ENCODE measurements around the gene STT3B. TPM values are rescaled to one million over a fixed set of nuclear protein-coding genes. Genes with fewer than 3 reads are reported as not detected.
A peak's percentile ranks its signal among the peaks of the same experiment; 100 is the strongest.

The STT3B gene
- total RNA-seq: 100 to 1,000 TPM; 145 to 154 TPM
- polyA plus RNA-seq: 100 to 1,000 TPM; 165 to 183 TPM

- no peaks in the 10 kb centered on the region for H3K9me3 ChIP-seq (ENCODE audit: control insufficient read depth in 1 of 2, low read length in 2 of 2)
- ChIA-PET POLR2A (ENCODE audit: partially characterized antibody) (interaction anchor here (0.6 to 4.8 kb wide), 67 partner anchors 8 to 1908 kb away, joined by 3 to 187 read pairs (median 5); partner anchors contain the start of genes CNOT10, GPD1L, TGFBR2 and UBP1), CTCF (ENCODE audit: partially characterized antibody) (interaction anchor here (0.7 to 4.1 kb wide), 25 partner anchors 10 to 310 kb away, joined by 3 to 48 read pairs (median 5); no protein-coding TSS in a partner anchor)
- H3K27me3 ChIP-seq (ENCODE audit: insufficient read depth, low read length): no peaks in the 10 kb centered on the region
- Mint-ChIP-seq H3K27me3 (no peaks in the 10 kb centered on the region), H3K4me3 (peak within 1 kb of the TSS; percentile 98 to 99 (median 99)), H3K9me3 (no peaks in the 10 kb centered on the region), H3K27ac (peak within 1 kb of the TSS in 6 of 7 donors; percentile 97 to 99 (median 98)), H3K36me3 (peaks cover 3 to 19% of the 10 kb centered on the region in 2 donors), H3K4me1 (peaks cover 12 to 39% (median 21%) of the 10 kb centered on the region in 4 donors)
- peaks cover 37% of the 10 kb centered on the region for H3K4me1 ChIP-seq (ENCODE audit: insufficient read depth, low read length)
- peak within 1 kb of the TSS; percentile 88 for H3K27ac ChIP-seq (ENCODE audit: low read depth, low read length)
- H3K36me3 ChIP-seq (ENCODE audit: insufficient read depth, low read length): no peaks in the 10 kb centered on the region
- intact Hi-C loops (cut with micrococcal nuclease): loop anchor here (1.0 to 10.0 kb wide), 12 partner anchors 18 to 1153 kb away; partner anchors contain the start of genes CMTM6 and CNOT10
- peak within 1 kb of the TSS; percentile 70 to 84 for H3K4me3 ChIP-seq (ENCODE audit: low read length in 2 of 2)
- DNase-seq: peak in 2 of 5 donors; percentile 85 to 86
Measured at GRCh38 chr3:31532587-31533168, at the start of gene STT3B. Gene STT3B, plus strand, starts transcription at chr3:31532925. Its CDS starts 74 bp downstream, at chr3:31532999.

GRCh38 chr3:31483776-31484175, 48.9 kb upstream of the STT3B start:
- intact Hi-C loops (cut with micrococcal nuclease): no loop called here
- Histone ChIP-seq H3K4me1 (ENCODE audit: insufficient read depth, low read length) (no peaks in the 10 kb centered on the region), H3K27me3 (ENCODE audit: insufficient read depth, low read length) (no peaks in the 10 kb centered on the region), H3K36me3 (ENCODE audit: insufficient read depth, low read length) (no peaks in the 10 kb centered on the region), H3K9me3 (ENCODE audit: control insufficient read depth in 1 of 2, low read length in 2 of 2) (no peaks in the 10 kb centered on the region), H3K27ac (ENCODE audit: low read depth, low read length) (no peak overlapping the region), H3K4me3 (ENCODE audit: low read length in 2 of 2) (no peak overlapping the region)
- no peak overlapping the region for H3K27ac Mint-ChIP-seq
- peaks cover 0 to 6% (median 2%) of the 10 kb centered on the region in 4 donors for H3K4me1 Mint-ChIP-seq
- peaks cover 0 to 14% (median 12%) of the 10 kb centered on the region in 8 donors for H3K9me3 Mint-ChIP-seq
- peaks cover 0 to 14% of the 10 kb centered on the region in 2 donors for H3K36me3 Mint-ChIP-seq
- POLR2A ChIA-PET (ENCODE audit: partially characterized antibody): no interaction called here
- H3K4me3 Mint-ChIP-seq: no peak overlapping the region
- no peak for DNase-seq
- CTCF ChIA-PET (ENCODE audit: partially characterized antibody): no interaction called here
- H3K27me3 Mint-ChIP-seq: peaks cover 0 to 2% of the 10 kb centered on the region in 2 donors

GRCh38 chr3:31485196-31485595, 47.5 kb upstream of the STT3B start:
- H3K27me3 ChIP-seq (ENCODE audit: insufficient read depth, low read length): no peaks in the 10 kb centered on the region
- H3K4me3 ChIP-seq (ENCODE audit: low read length in 2 of 2): no peak overlapping the region
- Mint-ChIP-seq H3K36me3 (peaks cover 0 to 17% of the 10 kb centered on the region in 2 donors), H3K27ac (peak overlapping the region in 1 of 7 donors; percentile 67), H3K4me1 (peaks cover 0 to 6% (median 2%) of the 10 kb centered on the region in 4 donors), H3K9me3 (peaks cover 2 to 15% (median 10%) of the 10 kb centered on the region in 8 donors), H3K4me3 (no peak overlapping the region), H3K27me3 (peaks cover 0 to 2% of the 10 kb centered on the region in 2 donors)
- intact Hi-C loops (cut with micrococcal nuclease): no loop called here
- H3K9me3 ChIP-seq (ENCODE audit: control insufficient read depth in 1 of 2, low read length in 2 of 2): no peaks in the 10 kb centered on the region
- no peak overlapping the region for H3K27ac ChIP-seq (ENCODE audit: low read depth, low read length)
- no peaks in the 10 kb centered on the region for H3K36me3 ChIP-seq (ENCODE audit: insufficient read depth, low read length)
- ChIA-PET POLR2A (ENCODE audit: partially characterized antibody) (interaction anchor here (1.2 kb wide), 1 partner anchor 47 kb away, joined by 3 read pairs; the partner anchor contains the start of gene STT3B), CTCF (ENCODE audit: partially characterized antibody) (no interaction called here)
- no peaks in the 10 kb centered on the region for H3K4me1 ChIP-seq (ENCODE audit: insufficient read depth, low read length)
- no peak for DNase-seq

- H3K36me3 ChIP-seq (ENCODE audit: insufficient read depth, low read length): no peaks in the 10 kb centered on the region
- no peaks in the 10 kb centered on the region for H3K27me3 ChIP-seq (ENCODE audit: insufficient read depth, low read length)
- ChIA-PET CTCF (ENCODE audit: partially characterized antibody) (no interaction called here), POLR2A (ENCODE audit: partially characterized antibody) (no interaction called here)
- Mint-ChIP-seq H3K27ac (peak overlapping the region in 1 of 7 donors; percentile 63), H3K9me3 (peaks cover 2 to 25% (median 13%) of the 10 kb centered on the region in 8 donors), H3K4me1 (peaks cover 0 to 6% (median 2%) of the 10 kb centered on the region in 4 donors), H3K36me3 (peaks cover 0 to 15% of the 10 kb centered on the region in 2 donors), H3K27me3 (no peaks in the 10 kb centered on the region), H3K4me3 (no peak overlapping the region)
- H3K4me3 ChIP-seq (ENCODE audit: low read length in 2 of 2): no peak overlapping the region
- intact Hi-C loops (cut with micrococcal nuclease): no loop called here
- H3K4me1 ChIP-seq (ENCODE audit: insufficient read depth, low read length): no peaks in the 10 kb centered on the region
- no peak for DNase-seq
- H3K27ac ChIP-seq (ENCODE audit: low read depth, low read length): no peak overlapping the region
- peaks cover 7 to 8% of the 10 kb centered on the region in 2 donors for H3K9me3 ChIP-seq (ENCODE audit: control insufficient read depth in 1 of 2, low read length in 2 of 2)
Measured at GRCh38 chr3:31486865-31487533, 45.7 kb upstream of the STT3B start.

- Mint-ChIP-seq H3K9me3 (peaks cover 2 to 31% (median 15%) of the 10 kb centered on the region in 8 donors), H3K27ac (no peak overlapping the region), H3K36me3 (peaks cover 0 to 15% of the 10 kb centered on the region in 2 donors), H3K4me1 (peaks cover 0 to 6% (median 2%) of the 10 kb centered on the region in 4 donors), H3K27me3 (no peaks in the 10 kb centered on the region), H3K4me3 (no peak overlapping the region)
- H3K36me3 ChIP-seq (ENCODE audit: insufficient read depth, low read length): no peaks in the 10 kb centered on the region
- POLR2A ChIA-PET (ENCODE audit: partially characterized antibody): no interaction called here
- DNase-seq: no peak
- no peaks in the 10 kb centered on the region for H3K4me1 ChIP-seq (ENCODE audit: insufficient read depth, low read length)
- H3K27me3 ChIP-seq (ENCODE audit: insufficient read depth, low read length): no peaks in the 10 kb centered on the region
- H3K27ac ChIP-seq (ENCODE audit: low read depth, low read length): no peak overlapping the region
- intact Hi-C loops (cut with micrococcal nuclease): no loop called here
- no peak overlapping the region for H3K4me3 ChIP-seq (ENCODE audit: low read length in 2 of 2)
- H3K9me3 ChIP-seq (ENCODE audit: control insufficient read depth in 1 of 2, low read length in 2 of 2): peaks cover 7 to 8% of the 10 kb centered on the region in 2 donors
- CTCF ChIA-PET (ENCODE audit: partially characterized antibody): no interaction called here
Measured at GRCh38 chr3:31488475-31489017, 44.2 kb upstream of the STT3B start.

- Histone ChIP-seq H3K27me3 (ENCODE audit: insufficient read depth, low read length) (no peaks in the 10 kb centered on the region), H3K9me3 (ENCODE audit: control insufficient read depth in 1 of 2, low read length in 2 of 2) (peaks cover 7 to 8% of the 10 kb centered on the region in 2 donors), H3K4me1 (ENCODE audit: insufficient read depth, low read length) (no peaks in the 10 kb centered on the region), H3K4me3 (ENCODE audit: low read length in 2 of 2) (no peak overlapping the region), H3K36me3 (ENCODE audit: insufficient read depth, low read length) (no peaks in the 10 kb centered on the region), H3K27ac (ENCODE audit: low read depth, low read length) (no peak overlapping the region)
- no peak overlapping the region for H3K27ac Mint-ChIP-seq
- ChIA-PET POLR2A (ENCODE audit: partially characterized antibody) (no interaction called here), CTCF (ENCODE audit: partially characterized antibody) (no interaction called here)
- H3K36me3 Mint-ChIP-seq: peaks cover 0 to 15% of the 10 kb centered on the region in 2 donors
- no peaks in the 10 kb centered on the region for H3K27me3 Mint-ChIP-seq
- intact Hi-C loops (cut with micrococcal nuclease): no loop called here
- no peak overlapping the region for H3K4me3 Mint-ChIP-seq
- H3K9me3 Mint-ChIP-seq: peaks cover 2 to 31% (median 15%) of the 10 kb centered on the region in 8 donors
- H3K4me1 Mint-ChIP-seq: peaks cover 0 to 3% (median 1%) of the 10 kb centered on the region in 4 donors
- no peak for DNase-seq
Measured at GRCh38 chr3:31490502-31490901, 42.2 kb upstream of the STT3B start.

- peaks cover 0 to 15% of the 10 kb centered on the region in 2 donors for H3K36me3 Mint-ChIP-seq
- H3K27me3 Mint-ChIP-seq: no peaks in the 10 kb centered on the region
- no peak for DNase-seq
- POLR2A ChIA-PET (ENCODE audit: partially characterized antibody): no interaction called here
- Histone ChIP-seq H3K36me3 (ENCODE audit: insufficient read depth, low read length) (no peaks in the 10 kb centered on the region), H3K4me1 (ENCODE audit: insufficient read depth, low read length) (no peaks in the 10 kb centered on the region), H3K27ac (ENCODE audit: low read depth, low read length) (no peak overlapping the region), H3K9me3 (ENCODE audit: control insufficient read depth in 1 of 2, low read length in 2 of 2) (peaks cover 7 to 8% of the 10 kb centered on the region in 2 donors), H3K4me3 (ENCODE audit: low read length in 2 of 2) (no peak overlapping the region), H3K27me3 (ENCODE audit: insufficient read depth, low read length) (no peaks in the 10 kb centered on the region)
- CTCF ChIA-PET (ENCODE audit: partially characterized antibody): no interaction called here
- intact Hi-C loops (cut with micrococcal nuclease): no loop called here
- no peak overlapping the region for H3K4me3 Mint-ChIP-seq
- peaks cover 0 to 1% (median 0%) of the 10 kb centered on the region in 4 donors for H3K4me1 Mint-ChIP-seq
- peaks cover 2 to 31% (median 15%) of the 10 kb centered on the region in 8 donors for H3K9me3 Mint-ChIP-seq
- H3K27ac Mint-ChIP-seq: no peak overlapping the region
Measured at GRCh38 chr3:31491660-31492059, 41.1 kb upstream of the STT3B start.
